MM.1S (cell line): ENCODE measurements around the gene TSPAN4.

Source experiments
- EZH2 ChIP-seq: fragments of 300-600 bp; sonication (generic); optimal IDR thresholded peaks from 2 replicates; pipeline ENCODE3; 2017; ENCODE audit warnings: low read depth, mild to moderate bottlenecking, antibody characterized with exemption, low read length, mixed read lengths
- TF ChIP-seq, protein P1 (sequence below): fragments of 300-600 bp; sonication (generic); IDR thresholded peaks from 2 replicates; pipeline ENCODE4 v1.5.1; 2016; ENCODE audit warnings: antibody characterized with exemption, low read length, mixed read lengths

DNA sequence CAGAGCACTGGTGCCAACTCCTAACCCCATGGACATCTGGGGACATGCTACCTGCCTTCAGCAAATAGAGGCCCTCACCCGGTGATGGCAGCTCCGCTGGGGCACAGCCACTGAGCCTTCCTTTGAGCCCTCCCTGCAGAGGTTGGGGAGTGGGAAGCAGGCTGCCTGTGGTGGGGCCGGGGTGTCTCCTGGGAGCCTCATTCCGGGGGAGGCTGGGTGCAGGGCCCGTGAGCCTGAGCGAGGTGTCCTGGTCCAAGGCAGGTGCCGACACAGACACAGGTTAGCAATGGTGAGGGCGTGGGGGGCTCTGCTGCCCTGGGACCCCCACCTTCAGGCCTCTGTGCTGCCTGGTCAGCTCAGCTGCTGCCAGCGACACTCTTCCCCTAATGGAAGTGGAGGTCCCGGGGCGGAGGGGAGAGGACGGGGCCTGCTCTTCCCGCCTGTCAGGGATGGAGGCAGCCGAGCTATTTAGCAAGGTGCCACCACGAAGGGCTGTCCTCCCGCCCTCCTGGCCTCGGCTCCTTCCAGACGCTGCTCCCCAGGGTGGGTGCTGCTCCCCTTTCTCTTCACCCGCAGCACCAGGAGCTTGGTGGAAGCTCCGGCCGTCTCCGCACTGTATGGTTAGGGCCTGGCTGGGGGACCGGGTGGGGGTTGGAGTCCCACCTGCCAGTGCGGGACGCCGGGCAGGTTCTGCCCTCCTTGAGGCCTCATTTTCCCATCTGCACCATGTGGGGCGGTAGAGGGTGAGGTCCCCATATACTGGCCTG is 11.2 kb downstream of the TSPAN4 start:
- TF ChIP-seq, protein P1, sequence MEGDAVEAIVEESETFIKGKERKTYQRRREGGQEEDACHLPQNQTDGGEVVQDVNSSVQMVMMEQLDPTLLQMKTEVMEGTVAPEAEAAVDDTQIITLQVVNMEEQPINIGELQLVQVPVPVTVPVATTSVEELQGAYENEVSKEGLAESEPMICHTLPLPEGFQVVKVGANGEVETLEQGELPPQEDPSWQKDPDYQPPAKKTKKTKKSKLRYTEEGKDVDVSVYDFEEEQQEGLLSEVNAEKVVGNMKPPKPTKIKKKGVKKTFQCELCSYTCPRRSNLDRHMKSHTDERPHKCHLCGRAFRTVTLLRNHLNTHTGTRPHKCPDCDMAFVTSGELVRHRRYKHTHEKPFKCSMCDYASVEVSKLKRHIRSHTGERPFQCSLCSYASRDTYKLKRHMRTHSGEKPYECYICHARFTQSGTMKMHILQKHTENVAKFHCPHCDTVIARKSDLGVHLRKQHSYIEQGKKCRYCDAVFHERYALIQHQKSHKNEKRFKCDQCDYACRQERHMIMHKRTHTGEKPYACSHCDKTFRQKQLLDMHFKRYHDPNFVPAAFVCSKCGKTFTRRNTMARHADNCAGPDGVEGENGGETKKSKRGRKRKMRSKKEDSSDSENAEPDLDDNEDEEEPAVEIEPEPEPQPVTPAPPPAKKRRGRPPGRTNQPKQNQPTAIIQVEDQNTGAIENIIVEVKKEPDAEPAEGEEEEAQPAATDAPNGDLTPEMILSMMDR: peak; percentile 14; the same call in 1 of the 2 replicates
- TF ChIP-seq EZH2: no peak
